Fibroblast of skin of abdomen (primary cell): ENCODE results near the gene DEPP1.

ENCODE experiments used
- DNase-seq: peaks from one replicate; pipeline ENCODE4 v3.0.0-alpha.2; 2013

The DEPP1 gene

DNA sequence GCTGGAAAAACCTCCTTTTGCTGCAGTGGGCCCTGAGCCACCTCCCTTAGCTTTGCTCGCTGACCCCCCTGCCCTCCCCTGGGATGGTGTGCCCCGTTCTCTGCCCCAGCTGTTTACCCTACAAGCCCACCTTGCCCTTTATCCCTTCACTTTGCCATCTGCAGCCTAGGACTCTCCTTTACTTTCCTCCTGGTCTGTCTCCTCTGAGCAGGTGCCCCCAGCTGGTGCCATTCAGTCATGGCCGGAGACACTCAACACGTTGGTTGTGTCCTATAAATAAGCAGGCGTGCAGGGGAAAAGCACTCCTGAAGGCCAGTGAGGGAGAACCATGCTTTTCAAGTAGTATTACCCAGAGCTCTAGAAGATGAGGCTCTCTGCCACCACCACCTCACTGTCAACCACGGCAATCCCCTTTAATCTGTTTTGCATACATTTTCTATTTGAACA, 12.9 kb downstream of the DEPP1 start:
- no peak for DNase-seq

GRCh38 chr10:44965104-44965503, 13.5 kb downstream of the DEPP1 start:
- no peak for DNase-seq

DNA sequence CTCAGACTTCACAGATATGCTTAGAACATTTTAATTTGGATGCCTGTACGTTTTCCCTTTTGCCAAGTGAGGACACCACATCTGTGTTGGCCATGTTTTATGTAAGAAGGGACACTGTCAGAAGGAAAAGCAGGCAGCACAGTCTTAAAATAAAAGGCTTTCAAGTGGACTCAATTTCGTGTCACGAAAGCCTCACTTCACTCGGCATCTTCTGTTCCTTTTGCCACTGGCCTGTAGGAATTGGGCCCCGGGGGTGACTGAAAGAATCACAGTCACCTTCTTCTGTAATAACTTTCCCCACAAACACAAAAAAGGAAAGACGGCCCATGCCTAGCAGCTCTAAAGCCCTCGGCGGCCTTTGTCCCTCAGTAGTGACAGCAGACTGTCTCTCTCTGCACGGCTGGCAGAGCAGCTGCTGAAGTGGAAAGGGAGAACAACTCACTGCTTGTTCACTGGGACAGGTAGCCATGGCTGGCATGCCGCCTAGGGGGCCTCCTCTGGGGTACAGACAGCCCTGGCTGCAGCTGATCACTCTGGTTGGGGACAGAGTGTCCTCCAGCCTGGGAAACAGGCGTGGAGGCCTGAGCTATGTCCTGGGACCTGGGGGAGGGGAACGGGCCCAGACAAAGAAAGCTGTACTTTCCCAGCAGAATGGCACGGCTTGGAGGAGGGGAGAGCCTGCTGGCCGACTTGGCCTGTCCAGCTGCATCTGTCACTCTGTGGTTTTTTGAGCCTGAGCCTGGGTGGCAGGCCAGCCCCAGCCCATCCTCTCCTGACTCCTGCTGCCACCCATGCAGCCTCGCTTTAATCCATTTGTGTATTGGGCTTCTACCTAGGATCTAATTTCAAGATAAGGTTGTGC, 14.6 kb downstream of the DEPP1 start:
- no peak for DNase-seq

DNA sequence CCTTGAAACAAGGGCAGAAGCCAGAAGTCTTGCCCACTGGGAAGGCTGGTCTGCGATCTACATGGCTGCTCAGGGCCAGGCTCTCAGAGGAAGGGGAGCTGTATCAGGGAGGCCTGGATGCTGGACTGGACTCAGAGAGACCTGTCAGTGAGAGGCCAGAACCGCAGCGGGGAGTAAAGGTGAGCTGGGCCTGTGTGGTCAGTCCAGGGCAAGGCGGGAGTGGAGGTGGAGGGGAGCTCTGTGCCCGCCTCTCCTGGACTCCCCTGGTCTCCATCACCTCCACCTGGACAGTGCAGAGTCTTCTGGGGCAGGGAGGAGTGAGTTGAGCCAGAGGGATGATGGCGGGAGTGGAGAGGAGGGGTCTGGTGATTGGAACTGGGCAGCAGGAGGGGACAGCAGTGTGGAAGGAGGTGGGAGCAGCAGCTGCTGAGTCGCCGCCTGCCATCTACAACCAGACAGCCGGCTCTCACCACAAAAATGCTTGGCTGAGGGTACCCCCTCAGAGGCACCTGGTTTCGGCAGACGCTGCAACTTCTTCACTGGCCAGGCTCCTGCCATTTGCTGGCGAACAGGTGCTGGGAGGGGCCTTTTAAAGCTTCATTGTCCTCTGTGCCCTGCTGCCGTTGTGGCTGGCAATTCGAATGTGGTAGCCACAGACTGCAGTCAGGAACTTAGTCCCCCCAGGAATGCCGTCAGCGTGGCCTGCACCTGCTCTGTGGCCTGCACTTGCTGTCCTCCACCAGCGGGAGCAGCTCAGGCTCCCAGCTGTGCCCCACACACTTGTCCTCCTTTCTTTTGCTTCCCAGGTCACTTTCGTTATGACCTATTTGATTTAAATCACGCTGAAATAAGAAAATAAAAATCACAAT, 15.5 kb downstream of the DEPP1 start:
- no peak for DNase-seq

- no peak for DNase-seq
These were observed 16.5 kb downstream of the DEPP1 start for GRCh38 chr10:44961931-44962750.

DNA sequence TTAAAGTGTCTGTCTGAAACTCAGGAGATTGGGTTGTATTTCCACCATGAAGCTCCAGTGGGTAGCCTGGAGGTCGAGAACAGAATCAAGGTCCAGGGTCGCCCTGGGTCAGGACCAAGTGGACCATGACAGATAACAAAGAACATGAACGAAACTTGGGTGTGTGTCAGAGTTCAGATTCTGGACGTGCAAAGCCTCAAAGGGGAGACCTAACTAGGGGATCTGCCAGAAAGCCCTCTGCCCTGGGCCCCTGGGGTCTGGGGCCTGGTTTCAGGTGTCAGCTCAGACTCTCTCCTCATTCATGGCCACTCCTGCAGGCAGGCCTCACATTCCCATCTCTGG, 17.4 kb downstream of the DEPP1 start:
- DNase-seq: no peak

DNA sequence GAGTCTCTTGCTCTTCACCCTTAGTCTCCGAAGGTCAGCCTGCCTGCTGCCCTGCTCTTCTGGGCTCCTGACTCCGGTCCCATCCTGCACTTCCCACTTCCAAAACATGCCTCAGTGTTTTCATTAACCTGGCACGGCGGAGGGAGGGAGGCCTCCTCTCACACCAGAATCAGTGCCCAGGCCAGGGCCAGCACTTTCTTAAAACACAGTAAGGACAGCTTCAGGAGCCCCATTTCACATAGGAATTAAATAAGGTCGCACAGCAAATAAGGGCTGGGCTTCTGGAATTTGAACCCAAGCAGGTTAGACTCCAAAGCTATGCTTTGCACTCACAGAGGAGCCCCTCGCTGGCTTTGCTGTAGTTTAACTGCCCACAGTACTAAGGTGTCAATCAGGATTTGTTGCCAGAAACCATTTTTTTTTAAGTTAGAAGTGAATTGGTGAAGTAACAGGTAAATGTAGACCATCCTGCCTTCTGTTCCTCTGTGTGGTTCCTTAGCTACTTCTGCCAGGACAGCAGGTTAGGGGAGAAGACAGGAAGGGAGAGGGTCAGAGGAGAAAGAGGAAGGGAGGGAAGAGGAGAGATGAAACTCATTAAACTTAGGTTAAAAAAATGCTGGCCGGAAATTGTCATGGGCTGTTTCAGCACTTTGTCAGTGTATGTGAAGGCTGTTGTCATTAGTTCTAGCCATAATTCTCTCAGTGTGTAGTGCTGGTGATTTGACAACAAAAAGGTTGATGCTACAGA, 18.0 kb downstream of the DEPP1 start:
- DNase-seq: no peak

DNA sequence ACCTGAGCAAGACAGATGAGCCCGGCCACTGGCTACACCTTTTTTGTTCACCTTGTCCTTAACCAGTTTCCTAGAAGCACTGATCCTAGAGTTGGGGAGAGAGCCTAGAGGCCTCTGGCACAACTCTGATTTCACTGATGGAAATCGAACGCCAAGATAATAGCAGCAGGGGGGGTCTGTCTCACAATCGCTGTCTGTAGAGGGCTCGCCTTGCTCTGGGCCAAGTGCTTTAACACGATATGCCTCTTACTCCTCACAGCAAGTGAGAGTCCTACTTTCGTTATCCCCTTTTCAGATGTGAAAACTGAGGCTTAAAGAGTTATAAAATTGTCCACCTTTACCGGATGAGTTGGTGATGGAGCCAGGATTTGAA, 18.5 kb downstream of the DEPP1 start:
- DNase-seq: no peak

DNA sequence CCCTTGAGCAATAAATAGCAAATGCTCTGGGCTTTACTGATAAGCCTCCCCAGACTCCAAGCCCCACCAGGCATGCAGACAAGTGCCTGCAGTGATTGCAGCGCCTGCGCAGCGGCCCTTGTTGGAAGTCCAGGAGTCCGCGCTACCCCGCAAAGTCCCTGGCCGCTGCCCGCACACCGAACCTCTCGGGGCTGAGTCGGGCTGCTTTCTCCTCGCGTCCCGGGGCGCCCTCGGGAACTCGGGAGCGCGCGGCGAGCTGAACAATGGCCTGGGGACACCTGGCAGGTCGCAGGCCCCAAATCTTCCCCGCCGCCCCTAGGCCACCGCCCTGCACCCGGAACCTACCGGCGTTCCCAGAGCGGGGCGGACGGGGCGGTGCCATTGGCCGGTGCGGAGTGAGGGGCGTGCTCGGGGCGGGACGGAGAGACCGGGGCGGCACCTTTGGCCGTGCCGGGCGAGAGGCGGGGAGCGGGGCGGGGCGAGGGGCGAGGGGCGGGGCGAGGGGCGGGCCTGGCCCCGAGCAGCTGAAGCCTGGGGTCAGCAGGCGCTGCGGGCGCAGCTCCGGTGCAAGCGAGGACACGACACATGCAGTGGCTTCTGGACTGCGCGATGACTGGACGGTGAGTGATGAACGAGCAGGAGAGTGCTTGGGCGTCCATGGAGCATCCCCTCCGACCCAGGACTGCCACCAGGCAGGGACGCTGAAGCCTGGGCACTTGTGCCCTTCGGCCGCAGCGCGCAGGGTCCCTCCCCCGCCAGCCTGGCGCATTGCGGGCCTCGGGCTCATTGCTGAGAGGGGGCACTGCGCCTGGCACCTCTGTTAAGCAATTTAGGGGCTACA, 19.1 kb downstream of the DEPP1 start, which contains the start of gene RASSF4:
TSS of gene RASSF4 (plus strand) at position 556 of the 841 bp plus-strand sequence. CDS start 10,401 bp downstream, outside the sequence.
- DNase-seq: peak; percentile 79

- DNase-seq: no peak
These were observed 19.7 kb downstream of the DEPP1 start for GRCh38 chr10:44958898-44959246.

DNA sequence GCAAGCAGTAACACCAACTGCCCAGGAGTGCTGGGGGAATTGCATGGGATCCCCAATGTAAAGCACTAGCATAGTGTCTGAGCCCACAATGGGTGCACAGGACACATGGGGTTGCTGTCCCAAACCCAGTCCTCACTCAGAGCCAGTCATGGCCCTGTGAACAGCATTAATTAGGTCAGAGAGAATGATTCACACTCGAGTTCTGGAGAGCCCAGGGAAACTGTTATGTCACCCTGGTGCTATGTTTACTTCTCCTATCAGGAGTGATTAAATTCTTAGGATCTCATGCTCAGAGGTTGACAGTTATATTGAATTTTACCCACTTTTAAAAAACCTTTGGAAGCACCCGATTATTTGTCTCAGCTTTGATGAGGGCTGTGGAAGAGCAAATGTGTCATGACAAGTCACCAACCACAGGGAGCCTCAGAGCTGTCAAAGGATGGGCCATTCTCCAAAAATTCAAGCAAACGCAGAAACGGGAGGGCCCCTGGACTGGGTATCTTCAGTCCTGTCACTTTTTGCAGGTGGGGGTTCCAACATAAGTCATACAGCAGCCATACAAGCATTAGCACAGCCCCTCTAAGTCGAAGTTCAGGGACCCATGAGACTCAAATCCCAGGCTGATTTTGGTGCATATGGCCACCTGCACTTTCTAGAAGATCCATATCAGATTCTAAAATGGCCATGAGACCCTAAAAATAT, 20.3 kb downstream of the DEPP1 start:
- DNase-seq: peak; percentile 34

DNA sequence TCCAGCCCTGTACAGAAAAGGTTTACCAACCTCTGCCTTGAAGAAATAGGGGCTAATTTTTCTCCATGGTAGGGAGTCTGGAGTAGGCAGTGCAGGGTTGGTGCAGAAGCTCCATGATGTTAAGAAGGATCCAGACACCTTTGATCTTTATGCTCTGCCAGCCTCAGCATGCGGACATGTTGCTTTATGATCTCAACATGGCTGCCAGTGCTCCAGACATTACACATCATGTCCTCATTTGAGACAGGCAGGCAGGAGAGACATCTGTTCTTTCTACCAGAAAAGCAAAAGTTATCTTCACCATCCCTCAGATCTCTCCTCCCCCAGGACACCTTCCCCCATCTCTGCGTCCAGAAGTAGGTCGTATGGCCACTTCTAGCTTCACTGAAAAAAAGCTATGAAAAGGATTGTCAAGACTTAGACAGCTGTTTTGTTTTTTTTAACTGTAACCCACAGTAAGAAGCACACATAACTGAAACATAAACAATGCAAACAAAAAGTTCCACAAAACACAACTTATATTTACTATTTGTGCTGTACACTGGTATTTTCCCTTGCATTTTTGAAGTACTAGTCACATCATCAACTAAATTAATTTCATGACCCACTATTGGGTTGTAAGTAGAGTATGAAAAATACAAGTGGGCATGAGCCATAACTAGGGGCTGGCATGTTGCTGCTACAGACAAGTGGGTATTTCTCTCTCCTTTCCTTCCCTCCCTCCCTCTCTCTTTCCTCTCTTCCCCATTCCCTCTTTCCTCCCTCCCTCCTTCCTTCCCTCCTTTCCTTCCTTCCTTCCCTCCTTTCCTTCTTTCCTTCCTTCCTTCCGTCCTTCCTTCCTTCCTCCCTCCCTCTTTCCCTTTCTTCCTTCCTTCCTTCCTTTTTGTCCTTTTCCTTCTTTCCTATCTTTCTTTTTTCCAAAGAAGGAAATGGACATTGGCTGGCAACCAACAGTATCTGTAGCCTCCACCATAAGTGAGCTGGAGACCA, 21.6 kb downstream of the DEPP1 start:
- DNase-seq: no peak

DNA sequence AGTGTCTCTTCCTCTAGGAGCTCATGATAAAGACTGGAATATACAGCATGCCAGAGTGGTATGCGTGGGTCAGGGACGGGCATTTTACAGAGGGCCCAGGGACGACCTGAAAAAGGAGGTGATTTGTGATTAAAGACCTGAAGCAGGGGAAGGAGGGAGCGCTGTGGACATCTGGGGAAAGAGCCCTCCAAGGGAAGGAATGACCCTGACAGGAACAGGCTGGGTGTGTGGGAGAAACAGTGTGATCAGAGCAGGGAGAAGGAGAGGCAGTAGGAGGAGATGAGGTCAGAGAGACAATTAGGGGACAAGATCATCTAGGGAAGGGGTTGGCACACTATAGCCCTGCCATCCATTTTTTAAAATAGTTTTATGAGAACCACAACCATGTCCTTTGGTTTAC, 22.4 kb downstream of the DEPP1 start:
- no peak for DNase-seq

- no peak for DNase-seq
These were observed 23.1 kb downstream of the DEPP1 start for GRCh38 chr10:44955413-44956070.

DNA sequence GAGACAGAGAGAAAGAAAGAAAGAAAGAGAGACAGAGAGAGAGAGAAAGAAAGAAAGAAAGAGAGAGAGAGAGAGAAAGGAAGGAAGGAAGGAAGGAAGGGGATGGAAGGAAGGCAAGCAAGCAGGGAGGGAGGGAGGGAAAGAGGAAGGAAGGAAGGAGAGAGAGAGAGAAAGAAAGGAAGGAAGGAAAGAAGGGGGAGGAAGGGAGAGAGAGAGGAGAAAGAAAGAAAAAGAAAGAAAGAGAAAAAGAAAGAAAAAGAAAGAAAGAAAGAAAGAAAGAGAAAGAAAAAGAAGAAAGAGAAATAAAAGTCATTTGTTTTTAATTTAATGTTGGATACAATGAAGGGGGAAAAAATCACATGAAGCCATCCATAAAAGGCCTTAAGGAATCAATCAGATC, 23.6 kb downstream of the DEPP1 start:
- DNase-seq: no peak

DNA sequence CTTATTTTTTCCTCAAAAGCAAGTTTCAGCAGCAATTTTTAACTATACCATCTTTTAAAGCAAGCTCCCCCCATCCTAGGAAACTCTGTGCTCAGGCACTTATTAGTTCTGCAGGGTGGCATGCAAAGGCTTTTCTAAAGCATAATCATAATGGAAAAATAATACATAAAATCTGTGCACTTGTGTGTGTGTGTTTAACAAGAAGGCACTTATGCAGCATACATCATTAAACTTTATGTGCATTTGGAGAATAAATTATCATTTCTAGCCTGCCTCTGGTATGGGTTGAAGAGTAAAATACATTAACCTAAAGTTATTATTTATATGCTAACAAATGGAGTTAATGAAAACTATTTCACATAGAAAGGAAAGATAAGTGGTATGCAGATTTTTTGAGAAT, 24.6 kb downstream of the DEPP1 start:
- no peak for DNase-seq

DNA sequence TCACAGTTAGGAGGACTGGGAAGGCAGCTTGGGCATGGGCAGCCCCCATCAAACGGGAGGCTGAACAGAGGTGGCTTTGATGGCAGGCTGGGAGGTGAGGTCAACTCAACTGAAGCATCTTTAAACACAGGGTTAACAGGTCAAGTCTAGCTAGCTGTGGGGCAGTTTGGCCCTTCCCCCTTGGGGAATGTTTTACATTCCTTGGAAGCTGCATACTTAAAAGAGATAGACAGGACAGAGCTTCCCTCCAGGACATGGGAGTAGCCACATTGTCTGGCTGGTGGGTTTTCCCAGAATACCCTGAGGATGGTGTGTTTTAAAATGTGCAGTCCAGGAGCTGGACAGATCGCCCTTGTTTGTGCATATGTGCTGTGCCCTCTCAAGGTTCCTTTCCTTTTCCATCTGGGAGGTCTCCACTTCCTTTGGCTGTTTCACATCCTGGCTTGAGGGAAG, 25.8 kb downstream of the DEPP1 start:
- DNase-seq: no peak

DNA sequence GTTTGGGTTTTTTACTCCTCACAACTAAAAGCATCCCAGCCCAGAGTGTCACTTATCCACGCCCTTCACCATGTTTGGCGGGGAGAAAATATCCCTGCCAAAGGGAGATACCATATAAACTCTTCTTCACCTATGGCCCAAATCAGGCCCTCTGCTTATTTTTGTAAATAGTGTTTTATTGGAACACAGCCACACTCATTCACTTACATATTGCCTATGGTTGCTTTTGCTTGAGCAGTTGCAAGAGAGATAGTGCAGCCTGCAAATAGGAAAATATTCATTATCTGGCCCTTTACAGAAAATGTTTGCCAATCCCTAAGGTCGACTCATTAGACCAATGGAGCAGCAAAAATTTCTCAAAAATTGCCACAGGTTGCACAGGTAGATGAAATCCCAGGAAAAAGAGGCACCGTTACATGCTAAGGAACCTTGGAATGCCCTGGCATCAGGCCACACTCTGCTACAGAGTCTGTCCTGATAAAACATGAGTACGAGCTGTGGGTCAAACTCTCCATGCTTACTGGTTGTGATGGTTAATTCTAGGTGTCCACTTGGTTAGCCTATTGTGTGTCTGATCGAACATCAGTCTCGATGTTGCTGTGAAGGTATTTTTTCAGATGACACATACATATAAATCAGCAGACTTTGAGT, 26.9 kb downstream of the DEPP1 start:
- no peak for DNase-seq
